HCT116 (cell line): Measurements from ENCODE around the gene PDE4B. TPM values are rescaled to one million over a fixed set of nuclear protein-coding genes. Genes with fewer than 3 reads are reported as not detected.
A peak's percentile ranks its signal among the peaks of the same experiment; 100 is the strongest.

Source experiments
- ATAC-seq: fragments of 200-7000 bp; cut with Tn5 transposase; 2 replicates; pipeline ENCODE4 v1.9.1; 2020; ENCODE audit warnings: mild to moderate bottlenecking, moderate library complexity
- BruUV-seq: library from RNA; stranded (reverse); fragments of 400-500 nt; replicated peaks from 2 replicates; lab custom pipeline; 2021; lab: Mats Ljungman, UMichigan
- CTCF ChIA-PET: fragments of 300-600 bp; sonication (Branson Sonifier 250); formaldehyde crosslinking; loops from one replicate; lab custom pipeline; 2021; ENCODE audit warnings: antibody characterized with exemption; lab: Charles Lee
- POLR2A ChIA-PET: fragments of 300-600, 350-600 bp; sonication (Branson Sonifier 250); formaldehyde crosslinking; loops from one replicate; lab custom pipeline; 2021; ENCODE audit warnings: antibody characterized with exemption; lab: Charles Lee
- RAD21 ChIA-PET, 2 experiments: fragments of 300-600 bp; sonication (Branson Sonifier 250); formaldehyde crosslinking; loops; one replicate each; lab custom pipeline; 2023; ENCODE audit warnings: low total read pairs in 2 of 2; ENCODE audit not compliant: uncharacterized antibody in 2 of 2, unreplicated experiment in 2 of 2, low non-redundant PET in 1 of 2; lab: Charles Lee
- DNase-seq: peaks from one replicate; pipeline ENCODE4 v3.0.0-alpha.2; 2010; ENCODE audit warnings: low read depth, low spot score
- H2AFZ ChIP-seq: fragments of 200-600 bp; shearing (Covaris generic), sonication (generic); 2 replicates; pipeline ENCODE4 v1.6.1; 2017; ENCODE audit warnings: low read depth, mixed run types, mixed read lengths, antibody characterized with exemption, low read length; ENCODE audit not compliant: poor library complexity, severe bottlenecking
- H3K27ac ChIP-seq: 2 replicates; pipeline ENCODE4 v1.5.1; 2012; ENCODE audit warnings: low read depth, low read length
- H3K27me3 ChIP-seq: fragments of 200-600 bp; sonication (generic); 2 replicates; pipeline ENCODE4 v1.6.1; 2016; ENCODE audit warnings: mixed run types, low read length, mixed read lengths; ENCODE audit not compliant: insufficient read depth
- H3K36me3 ChIP-seq, 2 experiments: fragments of 200-500 bp in 1 of 2; fragments of 200-600 bp in 1 of 2; sonication (Bioruptor generic) in 1 of 2; sonication (generic) in 1 of 2; 2 replicates each; pipeline versions ENCODE4 v1.5.1 to v1.6.1; 2014 to 2016; ENCODE audit warnings: low read length in 2 of 2, inconsistent platforms in 1 of 2, mixed read lengths in 1 of 2, mixed run types in 1 of 2; ENCODE audit not compliant: insufficient read depth in 2 of 2, control insufficient read depth in 1 of 2
- H3K4me1 ChIP-seq, 2 experiments: fragments of 200-600 bp in 1 of 2; sonication (generic) in 1 of 2; 2 replicates each; pipeline versions ENCODE4 v1.5.1 to v1.6.1; 2012 to 2017; ENCODE audit warnings: low read length in 2 of 2, inconsistent platforms in 1 of 2, mild to moderate bottlenecking in 1 of 2, mixed read lengths in 1 of 2, mixed run types in 1 of 2, moderate library complexity in 1 of 2; ENCODE audit not compliant: insufficient read depth in 2 of 2, control insufficient read depth in 1 of 2
- H3K4me2 ChIP-seq: fragments of 200-600 bp; sonication (generic); 2 replicates; pipeline ENCODE4 v1.6.1; 2017; ENCODE audit warnings: mixed run types, low read length, mixed read lengths
- H3K4me3 ChIP-seq, 2 experiments: fragments of 200-600 bp in 1 of 2; sonication (generic) in 1 of 2; replicated peaks in 1 of 2; 2 replicates each; pipeline ENCODE4 v1.5.1; 2011 to 2016; ENCODE audit warnings: low read length in 2 of 2, control low read depth in 1 of 2, low read depth in 1 of 2, mild to moderate bottlenecking in 1 of 2, mixed read lengths in 1 of 2, mixed run types in 1 of 2
- H3K79me2 ChIP-seq: fragments of 200-600 bp; sonication (generic); 2 replicates; pipeline ENCODE4 v1.6.1; 2017; ENCODE audit warnings: mild to moderate bottlenecking, mixed run types, low read length, moderate library complexity, mixed read lengths; ENCODE audit not compliant: insufficient read depth
- H3K9ac ChIP-seq: fragments of 200-600 bp; sonication (generic); 2 replicates; pipeline ENCODE4 v1.6.1; 2016; ENCODE audit warnings: low read length, mixed read lengths
- H3K9me2 ChIP-seq: fragments of 200-600 bp; sonication (generic), shearing (Covaris generic); 2 replicates; pipeline ENCODE4 v1.6.1; 2017; ENCODE audit warnings: mixed run types, mild to moderate bottlenecking, moderate library complexity; ENCODE audit not compliant: insufficient read depth
- H3K9me3 ChIP-seq, 2 experiments: fragments of 200-500 bp in 1 of 2; fragments of 200-600 bp in 1 of 2; sonication (Bioruptor generic) in 1 of 2; sonication (generic) in 1 of 2; 2 replicates each; pipeline ENCODE4 v1.6.1; 2014 to 2017; ENCODE audit warnings: low read length in 2 of 2, mixed read lengths in 2 of 2, inconsistent platforms in 1 of 2, low read depth in 1 of 2, mild to moderate bottlenecking in 1 of 2, mixed run types in 1 of 2, moderate library complexity in 1 of 2; ENCODE audit not compliant: control insufficient read depth in 1 of 2, insufficient read depth in 1 of 2
- H4K20me1 ChIP-seq: fragments of 200-600 bp; sonication (generic), shearing (Covaris generic); 2 replicates; pipeline ENCODE4 v1.6.1; 2017; ENCODE audit warnings: mixed run types, mild to moderate bottlenecking, moderate library complexity; ENCODE audit not compliant: insufficient read depth
- ATF3 ChIP-seq: IDR thresholded peaks from 2 replicates; pipeline ENCODE4 v1.6.1; 2012
- CBX3 ChIP-seq: IDR thresholded peaks from 2 replicates; pipeline ENCODE4 v1.6.1; 2012; ENCODE audit warnings: low read depth
- CEBPB ChIP-seq: IDR thresholded peaks from 2 replicates; pipeline ENCODE4 v1.6.1; 2012; ENCODE audit warnings: low read depth
- EGR1 ChIP-seq: IDR thresholded peaks from 2 replicates; pipeline ENCODE4 v1.6.1; 2012; ENCODE audit warnings: low read depth
- ELF1 ChIP-seq: IDR thresholded peaks from 2 replicates; pipeline ENCODE4 v1.6.1; 2012; ENCODE audit warnings: low read depth, borderline replicate concordance
- EZH2phosphoT487 ChIP-seq: fragments of 200-600 bp; IDR thresholded peaks from 2 replicates; pipeline ENCODE4 v1.6.1; 2018; ENCODE audit warnings: antibody characterized with exemption, borderline replicate concordance
- FOSL1 ChIP-seq: IDR thresholded peaks from 2 replicates; pipeline ENCODE4 v1.6.1; 2012; ENCODE audit warnings: low read depth
- JUND ChIP-seq: IDR thresholded peaks from 2 replicates; pipeline ENCODE4 v1.6.1; 2012
- MAX ChIP-seq: IDR thresholded peaks from 2 replicates; pipeline ENCODE4 v1.6.1; 2012
- POLR2A ChIP-seq: IDR thresholded peaks from 2 replicates; pipeline ENCODE4 v1.7.0; 2011; ENCODE audit warnings: borderline replicate concordance; ENCODE audit not compliant: insufficient read depth, insufficient read length; ENCODE audit errors: extremely low read depth
- POLR2AphosphoS5 ChIP-seq: IDR thresholded peaks from 2 replicates; pipeline ENCODE4 v1.6.1; 2011; ENCODE audit warnings: mild to moderate bottlenecking, low read depth, low read length, moderate library complexity
- RAD21 ChIP-seq: IDR thresholded peaks from 2 replicates; pipeline ENCODE4 v1.6.1; 2012; ENCODE audit warnings: low read depth, mild to moderate bottlenecking
- SIN3A ChIP-seq: IDR thresholded peaks from 2 replicates; pipeline ENCODE4 v1.6.1; 2012; ENCODE audit warnings: low read depth
- SP1 ChIP-seq: IDR thresholded peaks from 2 replicates; pipeline ENCODE4 v1.6.1; 2012; ENCODE audit warnings: low read depth
- SRF ChIP-seq: IDR thresholded peaks from 2 replicates; pipeline ENCODE4 v1.6.1; 2012; ENCODE audit warnings: low read depth
- TCF7L2 ChIP-seq: IDR thresholded peaks from 2 replicates; pipeline ENCODE4 v1.7.0; 2011; ENCODE audit warnings: borderline replicate concordance, inconsistent platforms; ENCODE audit not compliant: insufficient read depth, insufficient read length; ENCODE audit errors: extremely low read depth
- ZFX ChIP-seq: fragments of 450-650 bp; IDR thresholded peaks from 2 replicates; pipeline ENCODE4 v1.6.1; 2017
- ZNF274 ChIP-seq: fragments of 200-500 bp; sonication (Bioruptor generic); IDR thresholded peaks from 2 replicates; pipeline ENCODE4 v1.6.1; 2014; ENCODE audit warnings: mild to moderate bottlenecking, low read depth, low read length, inconsistent platforms
- intact Hi-C: fragments of 100-400 bp; cut with micrococcal nuclease; formaldehyde crosslinking; loops from 2 replicates; pipeline ENCODE4 v1.10.0; 2022
- total RNA-seq: library from RNA; stranded (reverse); gene quantifications from one replicate; pipeline ENCODE4 v1.2.1, GENCODE V29; 2021; ENCODE audit not compliant: unreplicated experiment

PDE4B gene
- total RNA-seq, 1 experiment from 2014 or later, result 76.9 TPM

- Histone ChIP-seq H3K4me1 (peaks cover 60 to 100% of the 10 kb centered on the region in 2 experiments), H3K79me2 (no peaks in the 10 kb centered on the region), H3K4me3 (no peak overlapping the region), H3K27ac (peak overlapping the region; percentile 96), H3K9me2 (no peaks in the 10 kb centered on the region), H3K9me3 (no peaks in the 10 kb centered on the region), H4K20me1 (no peaks in the 10 kb centered on the region), H3K36me3 (no peaks in the 10 kb centered on the region), H3K9ac (peak overlapping the region; percentile 42), H2AFZ (peak overlapping the region; percentile 18), H3K4me2 (peak overlapping the region; percentile 64), H3K27me3 (no peaks in the 10 kb centered on the region)
- RAD21 ChIA-PET, result no interaction called here
- intact Hi-C loops, result no loop called here
- DNase-seq, result no peak
- ATAC-seq, result no peak
- no TSS peak for BruUV-seq
- TF ChIP-seq ELF1, result no peak
- 0 out of 2 replicates have a peak, but pooled peaks have one; percentile 15 for TF ChIP-seq CBX3
- TF ChIP-seq SIN3A, result no peak
- no peak for TF ChIP-seq SP1
- TF ChIP-seq ATF3, result no peak
- CTCF ChIA-PET, result interaction anchor here (0.8 kb wide), 1 partner anchor 243 kb away, joined by 3 read pairs; no protein-coding TSS in a partner anchor
- POLR2A ChIA-PET, result interaction anchor here (2.0 kb wide), 1 partner anchor 70 kb away, joined by 5 read pairs; no protein-coding TSS in a partner anchor
Measured at GRCh38 chr1:66261364-66261763, 468.7 kb downstream of the PDE4B start.

GRCh38 chr1:66262208-66262963 lies 469.7 kb downstream of the PDE4B start:
- ChIA-PET POLR2A (no interaction called here), CTCF (interaction anchor here (0.8 kb wide), 1 partner anchor 242 kb away, joined by 3 read pairs; no protein-coding TSS in a partner anchor), RAD21 (no interaction called here)
- Histone ChIP-seq H3K4me1 (peaks cover 68 to 100% of the 10 kb centered on the region in 2 experiments), H3K9me2 (no peaks in the 10 kb centered on the region), H3K9me3 (no peaks in the 10 kb centered on the region), H3K4me3 (peak overlapping the region in 1 of 2 experiments; percentile 20; a peak in 2 of 4 replicates), H3K9ac (peak overlapping the region; percentile 42), H4K20me1 (no peaks in the 10 kb centered on the region), H3K27ac (peak overlapping the region; percentile 96), H3K79me2 (no peaks in the 10 kb centered on the region), H3K27me3 (no peaks in the 10 kb centered on the region), H3K4me2 (peak overlapping the region; percentile 64), H2AFZ (no peak overlapping the region), H3K36me3 (no peaks in the 10 kb centered on the region)
- intact Hi-C loops, result no loop called here
- ATAC-seq, result peak; percentile 78
- peak; percentile 87 for DNase-seq
- BruUV-seq, result no TSS peak
- TF ChIP-seq SIN3A (peak; percentile 74; the same call in 1 of the 2 replicates), MAX (peak; percentile 45; the same call in 1 of the 2 replicates), ZFX (no peak), ATF3 (no peak; the same call in 1 of the 2 replicates), ZNF274 (no peak), EGR1 (0 out of 2 replicates have a peak, but pooled peaks have one; percentile 26), CEBPB (peak; percentile 88), SRF (peak; percentile 38; the same call in 1 of the 2 replicates), SP1 (peak; percentile 95), EZH2phosphoT487 (no peak), CBX3 (peak; percentile 94), POLR2AphosphoS5 (peak; percentile 76), FOSL1 (peak; percentile 92), JUND (peak; percentile 95), TCF7L2 (no peak), RAD21 (peak; percentile 31; the same call in 1 of the 2 replicates), POLR2A (no peak), ELF1 (no peak)
